Fibroblast of mammary gland (primary cell): Measurements from ENCODE around the gene BNIP3.

Source experiments
- DNase-seq: peaks from one replicate; pipeline ENCODE4 v3.0.0-alpha.2; 2010; ENCODE audit warnings: low read depth
- H3K4me3 ChIP-seq: 2 replicates; pipeline ENCODE4 v1.5.1; 2011; ENCODE audit warnings: low read depth, mild to moderate bottlenecking, low read length, moderate library complexity; ENCODE audit not compliant: control insufficient read depth
- CTCF ChIP-seq: conservative IDR thresholded peaks from 2 replicates; pipeline ENCODE4 v1.5.1; 2011; ENCODE audit warnings: low read depth, low read length, inconsistent platforms; ENCODE audit not compliant: control insufficient read depth, insufficient read depth

The BNIP3 gene

GRCh38 chr10:131979336-131979735 is 2.4 kb downstream of the BNIP3 start:
- H3K4me3 ChIP-seq: peak overlapping the region; percentile 82
- DNase-seq: no peak
- TF ChIP-seq CTCF: no peak

- TF ChIP-seq CTCF: no peak
- no peak overlapping the region for H3K4me3 ChIP-seq
- DNase-seq: no peak
These were observed 2.9 kb downstream of the BNIP3 start for GRCh38 chr10:131978851-131979250.

- TF ChIP-seq CTCF: no peak
- DNase-seq: no peak
- H3K4me3 ChIP-seq: no peak overlapping the region
These were observed 3.4 kb downstream of the BNIP3 start for GRCh38 chr10:131978366-131978765.

- no peak for TF ChIP-seq CTCF
- no peak for DNase-seq
- no peak overlapping the region for H3K4me3 ChIP-seq
These were observed 4.2 kb downstream of the BNIP3 start for GRCh38 chr10:131977323-131978096.

GRCh38 chr10:131975796-131976195 is 5.9 kb downstream of the BNIP3 start:
- DNase-seq: no peak
- no peak for TF ChIP-seq CTCF
- H3K4me3 ChIP-seq: no peak overlapping the region

GRCh38 chr10:131975003-131975402 is 6.7 kb downstream of the BNIP3 start:
- no peak for TF ChIP-seq CTCF
- H3K4me3 ChIP-seq: no peak overlapping the region
- no peak for DNase-seq
